SU-DHL-6 (cell line): ENCODE data around the gene ZFHX2.

Experiments
- CTCF ChIP-seq: fragments of 200-600 bp; sonication (generic); IDR thresholded peaks from one replicate; pipeline ENCODE4 v1.5.1; 2017; ENCODE audit warnings: antibody characterized with exemption, mild to moderate bottlenecking, low read length, moderate library complexity; ENCODE audit not compliant: insufficient read depth, poor library complexity, severe bottlenecking
- EZH2phosphoT487 ChIP-seq: fragments of 200-600 bp; sonication (generic), shearing (Covaris generic); conservative IDR thresholded peaks from 2 replicates; pipeline ENCODE4 v1.6.1; 2018; ENCODE audit warnings: mild to moderate bottlenecking, antibody characterized with exemption, low read length, moderate library complexity, mixed read lengths

DNA sequence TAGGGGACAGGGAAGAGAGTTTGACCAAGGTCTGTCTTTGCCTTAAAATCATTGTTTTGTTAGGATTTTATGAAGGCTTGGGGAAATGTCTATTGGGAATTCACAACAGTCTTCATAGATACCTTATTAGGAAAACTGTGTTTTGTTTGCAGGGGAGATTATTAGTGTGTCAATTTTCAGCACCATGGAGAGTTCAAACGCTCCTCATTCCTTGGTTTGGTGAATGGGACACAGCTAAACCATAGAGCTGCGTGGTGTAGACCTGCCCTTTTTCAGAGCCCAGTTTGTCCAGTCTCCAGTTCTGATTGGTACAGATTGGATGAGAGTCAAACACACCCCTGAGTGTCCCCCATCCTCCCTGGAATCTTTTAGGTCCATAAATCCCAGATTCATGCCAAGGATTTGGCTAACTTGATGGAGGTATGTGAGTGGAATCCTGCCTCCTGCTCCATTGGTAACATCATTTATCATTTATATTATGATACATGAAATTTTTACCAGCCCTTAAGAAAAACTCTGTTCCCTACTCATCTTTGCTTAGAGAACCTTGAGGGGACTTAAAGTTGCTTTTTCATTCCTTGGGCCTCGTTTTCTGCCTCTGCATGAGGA, 70.1 kb downstream of the ZFHX2 start:
- no peak for TF ChIP-seq CTCF
- TF ChIP-seq EZH2phosphoT487, result no peak
